HK-2 (cell line): Measurements from ENCODE around the gene RNF145.
A peak's percentile ranks its signal among the peaks of the same experiment; 100 is the strongest.

Experiments
- DNase-seq: peaks from one replicate; pipeline ENCODE4 v3.0.0-alpha.2; 2018; ENCODE audit not compliant: unreplicated experiment

RNF145 gene

GRCh38 chr5:159218595-159219023 lies 9.3 kb upstream of the RNF145 start:
- DNase-seq: no peak

- no peak for DNase-seq
Measured at GRCh38 chr5:159217236-159217635, 7.9 kb upstream of the RNF145 start.

- no peak for DNase-seq
Measured at GRCh38 chr5:159216454-159216853, 7.1 kb upstream of the RNF145 start.

- DNase-seq: no peak
Measured at GRCh38 chr5:159215886-159216285, 6.5 kb upstream of the RNF145 start.

- no peak for DNase-seq
Measured at GRCh38 chr5:159214486-159215271, 5.3 kb upstream of the RNF145 start.

GRCh38 chr5:159212657-159213462 lies 3.5 kb upstream of the RNF145 start:
- no peak for DNase-seq

- no peak for DNase-seq
Measured at GRCh38 chr5:159211729-159212174, 2.4 kb upstream of the RNF145 start.

GRCh38 chr5:159210846-159211245 lies 1.5 kb upstream of the RNF145 start:
- no peak for DNase-seq

GRCh38 chr5:159210210-159210661 lies 883 bp upstream of the RNF145 start:
- DNase-seq: no peak

- DNase-seq: peak; percentile 27
Measured at GRCh38 chr5:159208514-159209437, 577 bp downstream of the RNF145 start.

- peak; percentile 63 for DNase-seq
Measured at GRCh38 chr5:159207686-159208513, 1.5 kb downstream of the RNF145 start.

- no peak for DNase-seq
Measured at GRCh38 chr5:159207222-159207685, 2.1 kb downstream of the RNF145 start.

GRCh38 chr5:159206818-159207217 lies 2.5 kb downstream of the RNF145 start:
- no peak for DNase-seq

GRCh38 chr5:159206368-159206767 lies 3.0 kb downstream of the RNF145 start:
- DNase-seq: no peak

- no peak for DNase-seq
Measured at GRCh38 chr5:159203351-159203750, 6.0 kb downstream of the RNF145 start.

- no peak for DNase-seq
Measured at GRCh38 chr5:159202151-159202550, 7.2 kb downstream of the RNF145 start.

- no peak for DNase-seq
Measured at GRCh38 chr5:159199780-159200179, 9.6 kb downstream of the RNF145 start.

GRCh38 chr5:159199225-159199624 lies 10.1 kb downstream of the RNF145 start:
- DNase-seq: no peak

- DNase-seq: no peak
Measured at GRCh38 chr5:159198063-159199036, 11.0 kb downstream of the RNF145 start.
